Measurements from ENCODE around the gene PDS5B.

PDS5B gene

DNA sequence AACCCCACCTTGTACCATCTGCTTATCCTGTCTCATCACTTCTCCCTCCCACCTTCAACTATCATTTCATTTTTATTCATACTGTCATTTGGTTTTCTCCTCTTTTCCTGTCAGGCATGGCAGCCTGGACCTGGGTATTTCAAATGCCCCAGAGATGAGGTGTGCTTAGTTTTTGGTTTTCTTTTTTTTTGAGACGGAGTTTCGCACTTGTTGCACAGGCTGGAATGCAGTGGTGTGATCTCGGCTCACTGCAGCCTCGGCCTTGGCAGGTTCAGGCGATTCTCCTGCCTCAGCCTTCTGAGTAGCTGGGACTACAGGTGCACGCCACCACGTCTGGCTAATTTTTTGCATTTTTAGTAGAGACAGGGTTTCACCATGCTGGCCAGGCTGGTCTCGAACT lies 5.8 kb downstream of the PDS5B start:
- no peak for DNase-seq

DNA sequence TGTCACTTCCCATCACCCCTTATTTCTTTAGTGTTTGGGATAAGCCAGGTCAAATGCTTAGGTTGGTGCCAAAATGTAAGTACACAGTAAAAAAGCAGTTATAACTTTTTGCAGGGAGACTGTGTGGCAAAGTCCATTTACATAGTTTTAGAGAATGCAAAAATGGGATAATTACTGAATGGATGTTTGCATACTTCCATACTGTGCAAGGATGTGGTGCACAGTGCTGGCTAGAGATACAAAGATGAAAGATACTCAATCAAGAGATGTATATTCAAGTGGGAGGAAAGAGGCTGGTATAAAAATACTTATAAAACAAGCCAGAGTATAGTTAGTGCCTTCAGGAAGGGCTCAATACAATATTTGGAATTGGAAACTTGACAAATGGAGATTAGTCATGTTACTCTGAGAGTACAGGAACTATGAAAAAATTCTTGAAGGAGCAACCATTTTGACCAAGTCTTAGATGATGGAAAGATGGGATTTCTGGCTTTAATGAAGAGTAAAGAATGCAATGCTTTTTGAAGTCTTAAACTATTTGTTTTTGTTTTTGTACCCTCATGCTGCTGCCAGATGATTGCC lies 8.0 kb downstream of the PDS5B start:
- no peak for DNase-seq

DNA sequence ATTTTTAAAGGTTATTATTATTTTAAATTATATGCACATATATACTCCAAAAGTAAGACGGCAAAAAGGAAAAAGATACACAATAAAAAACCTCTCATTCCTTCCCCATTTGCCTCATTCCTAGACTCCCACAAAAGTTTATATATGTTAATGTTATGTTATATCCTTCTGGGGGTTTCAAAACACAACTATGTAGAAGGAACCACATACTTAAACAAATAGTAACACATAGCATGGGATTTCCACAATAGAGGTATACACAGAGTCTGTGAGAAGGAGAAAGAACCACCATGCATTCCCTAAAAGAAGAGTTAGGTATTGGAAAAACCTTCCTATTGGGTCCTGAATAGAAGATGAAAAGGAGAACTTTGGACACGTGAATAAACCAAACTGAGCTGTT lies 9.1 kb downstream of the PDS5B start:
- DNase-seq = no peak

DNA sequence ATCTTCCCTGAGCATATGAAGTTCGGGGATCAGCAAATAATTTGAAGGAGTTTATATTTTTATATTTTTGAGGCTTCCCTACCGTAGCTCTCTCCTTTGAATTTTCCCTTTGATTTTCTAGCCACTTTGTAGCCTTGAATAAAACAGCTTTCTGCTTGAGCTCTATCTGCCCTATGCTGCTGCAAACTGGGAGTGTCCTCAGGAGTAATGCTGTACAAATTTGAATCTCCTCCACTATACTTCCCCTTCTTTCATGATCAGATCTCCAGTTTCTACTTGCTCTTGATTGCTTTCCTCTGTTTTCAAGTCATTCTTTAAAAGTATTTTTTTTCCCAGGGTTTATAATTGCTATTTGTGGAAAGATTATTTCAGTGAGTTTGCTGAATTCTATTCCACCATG lies 14.6 kb downstream of the PDS5B start:
- DNase-seq = no peak

DNA sequence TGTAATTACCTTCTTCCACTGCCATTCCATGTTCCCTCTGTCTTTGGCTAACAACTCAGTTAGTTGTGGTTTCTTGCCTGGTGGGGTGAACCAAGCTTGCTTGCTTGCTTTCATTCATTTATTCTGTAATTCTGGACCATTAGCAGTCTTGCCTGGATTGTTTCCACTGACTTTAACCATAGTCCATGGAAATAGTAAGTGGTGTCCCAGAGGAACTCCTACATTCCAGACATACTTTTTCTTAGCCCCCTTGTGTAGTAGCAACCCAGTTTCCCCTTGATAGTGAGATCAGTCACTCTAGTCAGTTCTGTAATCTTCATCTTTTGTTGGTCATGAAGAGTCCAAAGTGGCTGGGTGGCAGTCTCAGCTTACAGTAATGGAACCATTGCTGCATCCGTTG lies 23.2 kb downstream of the PDS5B start:
- DNase-seq = no peak

DNA sequence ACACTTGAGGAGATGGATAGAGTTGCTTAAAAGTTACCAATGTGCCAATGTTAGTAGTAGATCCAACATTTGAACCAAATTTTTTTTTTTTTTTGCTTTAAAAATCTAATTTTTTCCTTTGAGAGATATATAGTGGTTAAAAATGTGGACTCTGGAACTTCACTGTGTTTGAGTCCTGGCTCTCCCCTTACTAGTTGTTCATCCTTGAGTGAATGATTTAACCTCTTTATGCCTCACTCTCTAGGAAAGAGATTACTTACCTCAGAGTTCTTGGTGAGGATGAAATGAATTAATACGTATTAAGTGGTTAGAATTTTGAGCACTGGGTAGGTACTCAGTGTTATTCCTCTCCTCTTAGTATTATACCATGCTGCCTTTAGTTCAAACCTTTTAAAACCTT lies 24.3 kb downstream of the PDS5B start:
- DNase-seq = no peak

DNA sequence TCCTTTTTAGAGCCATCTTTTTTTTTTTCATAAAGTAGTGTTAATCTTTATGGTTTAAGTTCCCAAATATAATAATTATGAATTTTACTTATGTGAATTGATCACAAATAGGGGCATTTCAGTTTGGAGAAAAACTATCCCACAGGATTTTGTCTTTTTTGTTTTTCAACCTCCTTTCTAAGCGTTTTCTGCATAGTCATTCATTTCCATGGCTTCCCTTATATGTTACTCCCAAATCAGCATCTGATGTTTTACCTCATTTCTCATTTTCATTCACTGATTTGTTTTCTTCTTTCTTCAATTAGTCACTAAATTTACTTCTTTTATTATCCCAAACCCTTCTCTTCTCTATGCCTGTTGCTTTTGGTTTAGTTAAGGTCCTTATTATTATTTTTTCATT lies 24.7 kb downstream of the PDS5B start:
- DNase-seq = no peak

DNA sequence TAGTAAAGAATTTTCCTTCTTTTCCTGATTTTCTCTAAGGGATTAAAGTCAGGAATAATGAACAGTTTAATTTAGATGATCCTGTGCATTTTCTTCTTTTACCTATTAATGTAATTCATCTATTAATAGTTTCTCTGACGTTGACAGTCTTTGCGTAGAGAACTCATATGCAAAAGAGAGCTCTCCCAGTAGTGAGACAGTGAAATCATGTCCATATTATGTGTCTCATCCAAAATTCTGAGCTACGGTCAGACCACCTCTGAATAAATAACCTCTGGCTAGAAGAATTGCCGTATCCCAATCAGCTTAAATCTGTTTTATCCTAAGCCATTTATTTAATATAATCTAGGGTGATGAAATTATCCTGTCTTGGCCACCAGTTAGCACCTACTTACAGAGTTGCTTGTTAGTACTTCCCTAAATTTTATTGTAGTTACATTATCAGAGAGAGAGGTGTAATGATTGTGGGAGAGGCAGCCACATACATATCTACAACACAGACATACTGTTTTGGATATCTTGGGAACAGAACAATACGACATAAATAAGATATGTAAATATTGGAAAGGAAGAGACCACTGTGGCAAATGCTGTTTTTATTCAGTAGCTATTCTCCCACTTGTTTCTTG lies 30.7 kb downstream of the PDS5B start:
- DNase-seq = no peak

DNA sequence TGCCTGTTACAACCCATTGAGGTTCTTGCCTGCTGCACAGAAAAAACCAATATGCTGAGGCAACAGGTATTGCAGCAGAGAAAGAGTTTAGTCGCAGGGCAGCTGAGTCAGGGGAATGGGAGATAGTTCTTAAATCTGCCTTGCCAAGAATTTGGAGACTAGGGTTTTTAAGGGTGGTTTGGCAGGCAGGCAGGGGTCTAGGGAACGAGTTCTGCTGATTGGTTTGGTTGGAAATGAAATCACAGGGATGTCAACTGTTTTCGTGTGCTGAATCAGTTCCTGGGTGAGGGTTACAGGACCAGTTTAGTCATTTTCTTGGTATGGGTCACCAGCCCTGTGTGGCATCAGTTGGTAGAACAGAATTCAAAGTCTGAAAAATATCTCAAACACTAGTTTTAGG lies 36.6 kb downstream of the PDS5B start:
- DNase-seq = no peak

DNA sequence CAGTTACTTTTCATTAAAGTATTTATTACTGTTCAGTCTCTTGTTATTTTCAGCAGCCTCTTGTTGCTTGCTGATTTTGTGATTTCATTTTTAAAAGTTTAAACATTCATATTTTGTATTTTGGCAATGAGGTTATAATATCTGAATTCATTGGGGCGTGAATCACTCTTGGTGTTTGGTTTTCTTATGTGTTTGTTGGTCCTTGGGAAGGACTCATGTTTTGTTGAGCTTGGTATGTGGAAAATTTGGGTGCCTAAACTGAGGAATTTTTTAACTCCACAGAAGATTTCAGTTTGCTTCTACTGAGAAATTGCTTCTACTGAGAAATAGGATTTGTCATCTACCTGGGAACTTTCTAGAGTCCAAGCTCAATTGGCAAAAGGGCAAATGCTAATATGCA lies 38.2 kb downstream of the PDS5B start:
- DNase-seq = no peak

DNA sequence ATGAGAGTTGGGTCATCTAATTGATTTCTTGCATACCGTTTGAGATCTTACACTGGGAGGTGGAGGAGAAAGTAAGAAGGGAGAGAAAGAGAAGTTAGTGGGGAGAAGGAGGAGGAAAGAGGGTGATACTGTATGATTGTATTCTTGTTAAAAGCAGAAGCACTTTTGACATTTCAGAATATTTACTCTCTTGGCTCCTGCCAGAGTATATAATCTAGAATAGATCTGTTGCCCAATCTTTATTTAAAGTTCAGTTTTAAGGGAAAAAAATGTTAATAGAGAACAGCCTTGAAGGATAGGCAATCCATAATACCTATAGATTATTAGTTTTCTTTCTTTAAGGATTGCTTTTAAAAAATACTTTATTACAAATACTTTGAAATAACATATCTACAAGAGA lies 41.5 kb downstream of the PDS5B start:
- DNase-seq = no peak

DNA sequence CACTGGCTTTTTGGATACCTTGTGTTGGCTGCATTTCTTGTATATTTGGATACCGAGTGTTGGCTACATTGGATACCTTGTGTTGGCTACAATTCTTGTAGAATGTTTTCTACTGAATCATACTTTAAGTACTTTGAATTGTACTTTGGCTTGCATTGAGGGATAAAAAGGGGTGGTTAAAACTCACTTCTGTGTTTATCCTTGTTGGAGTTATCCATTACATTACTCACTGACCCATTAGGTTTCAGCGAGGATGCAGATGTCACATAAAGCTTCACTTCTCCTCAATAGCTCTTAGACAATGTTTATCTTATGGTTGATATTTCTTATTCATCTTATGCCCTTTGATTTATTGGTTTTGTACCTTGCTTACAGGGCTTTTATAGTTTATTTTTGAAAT lies 43.1 kb downstream of the PDS5B start:
- no peak for DNase-seq

DNA sequence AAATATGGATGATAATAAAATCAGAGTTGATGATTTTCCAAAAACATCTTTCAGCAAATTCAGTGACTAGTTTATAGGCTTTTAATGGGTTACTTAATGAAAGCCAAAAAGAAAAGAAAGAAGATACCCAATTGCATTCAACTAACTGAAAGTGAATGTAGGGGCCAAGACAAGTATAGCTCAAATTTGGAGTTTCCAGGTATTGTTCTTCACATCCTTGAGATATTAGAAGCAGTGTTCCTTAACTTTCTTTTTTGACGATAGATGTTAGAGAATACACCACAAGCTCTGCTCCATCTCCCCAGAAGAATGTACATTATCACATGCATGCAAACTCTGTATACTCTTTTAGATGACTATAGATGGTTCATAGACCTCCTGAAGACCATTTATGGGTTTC lies 43.6 kb downstream of the PDS5B start:
- no peak for DNase-seq

DNA sequence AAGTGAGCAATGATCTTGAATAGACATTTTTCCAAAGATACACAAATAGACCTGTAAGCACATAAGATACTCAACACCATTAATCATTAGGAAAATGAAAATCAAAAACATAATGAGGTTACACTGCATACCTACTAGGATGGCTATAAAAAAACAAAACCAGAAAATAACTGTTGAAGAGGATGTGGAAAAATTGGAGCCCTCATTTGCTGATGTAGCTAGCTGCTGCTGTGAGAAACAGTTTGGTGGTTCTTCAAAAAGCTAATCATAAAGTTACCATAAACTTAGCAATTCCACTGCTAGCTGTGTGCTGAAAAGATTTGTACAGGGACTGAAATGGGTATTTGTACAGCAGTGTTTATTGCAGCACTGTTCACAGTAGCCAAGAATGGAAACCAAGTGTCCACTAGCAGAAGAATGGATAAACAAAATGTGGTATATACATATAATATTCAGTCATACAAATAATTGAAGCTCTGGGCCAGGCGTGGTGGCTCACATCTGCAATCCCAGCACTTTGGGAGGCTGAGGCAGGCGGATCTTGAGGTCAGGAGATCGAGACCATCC lies 46.2 kb downstream of the PDS5B start:
- no peak for DNase-seq

DNA sequence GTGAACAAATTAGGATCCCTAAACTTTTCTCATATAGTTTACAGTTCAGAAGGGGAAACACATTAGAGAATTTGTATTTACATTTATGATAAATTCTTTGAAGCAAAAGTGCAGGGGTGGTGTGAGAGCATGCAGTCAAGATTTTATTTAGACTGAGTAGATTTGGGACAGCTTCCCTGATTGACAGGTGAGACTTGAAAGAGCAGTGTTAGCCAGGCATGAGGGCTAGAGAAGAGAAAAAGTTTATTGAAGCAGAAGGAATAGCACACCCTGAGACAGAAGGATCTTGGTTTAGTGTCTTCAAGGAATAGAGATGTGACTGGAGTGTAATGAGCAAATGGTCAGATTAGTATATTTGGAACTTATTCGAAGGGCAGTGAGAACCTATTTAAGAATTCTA lies 50.5 kb downstream of the PDS5B start:
- no peak for DNase-seq

DNA sequence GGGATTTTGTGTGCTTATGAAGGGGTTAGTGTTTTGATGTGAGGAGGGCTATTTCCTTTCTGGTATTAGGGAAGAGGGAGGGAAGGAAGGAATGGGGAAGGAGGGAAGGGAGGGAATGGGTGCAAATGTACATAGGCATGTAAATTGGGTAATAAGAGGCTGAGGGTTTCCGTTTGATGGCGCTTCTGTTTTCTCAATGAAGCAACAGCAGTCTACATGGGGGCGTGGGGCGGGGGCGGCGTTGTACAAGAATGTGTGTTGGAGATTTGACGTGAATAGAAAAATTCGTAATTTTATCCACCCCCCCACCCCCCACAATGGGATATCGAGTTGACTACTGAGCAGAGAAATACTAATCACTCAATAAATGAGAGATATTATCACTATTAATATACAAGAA lies 52.5 kb downstream of the PDS5B start:
- no peak for DNase-seq

DNA sequence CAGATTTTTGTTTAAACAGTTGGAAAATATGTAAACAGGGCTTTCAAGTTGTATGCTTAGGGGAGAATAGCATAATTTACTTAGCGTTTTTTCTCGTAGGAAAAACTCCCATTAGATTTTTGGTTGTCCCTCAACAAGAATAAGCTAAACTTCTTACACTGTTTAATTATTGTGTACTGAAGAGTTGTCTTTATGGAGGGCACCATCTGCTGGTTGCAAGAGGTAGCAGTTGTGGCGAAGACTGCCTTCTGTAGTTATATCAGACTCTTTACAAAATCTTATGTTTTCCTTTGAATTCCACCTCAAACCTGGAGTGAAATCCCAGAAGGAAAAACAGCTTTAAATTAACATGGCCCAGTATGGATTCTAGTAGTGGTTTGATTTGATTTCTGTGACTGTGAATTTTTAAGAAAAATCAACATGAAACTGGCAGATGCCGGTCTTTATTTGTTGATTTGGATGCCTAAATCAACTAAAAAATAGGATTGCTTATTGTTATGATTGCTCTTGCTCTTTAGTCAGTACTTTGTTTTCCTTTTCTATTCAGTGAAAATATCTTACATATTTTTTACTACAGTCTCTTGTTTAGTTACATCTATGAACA lies 53.4 kb downstream of the PDS5B start:
- peak; percentile 68 for DNase-seq

DNA sequence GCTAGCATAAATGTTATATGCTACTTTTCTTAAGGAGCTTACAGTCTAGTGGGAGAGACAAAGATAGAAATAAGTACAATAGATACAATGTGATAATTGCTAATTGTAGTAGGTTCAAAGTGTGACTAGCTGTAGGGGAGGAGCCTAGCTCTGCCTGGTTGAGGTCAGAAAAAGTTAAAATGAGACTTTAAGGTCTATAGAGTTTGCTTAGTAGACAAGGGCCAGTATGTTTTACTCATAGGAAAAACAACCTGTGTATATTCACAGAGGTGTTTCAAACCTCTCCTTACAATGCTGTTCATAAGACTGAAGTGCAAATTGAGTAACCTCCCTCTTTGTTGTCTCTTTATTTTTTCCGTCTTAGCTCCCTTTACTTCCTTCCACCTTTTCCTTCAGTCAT lies 56.1 kb downstream of the PDS5B start:
- DNase-seq = no peak

DNA sequence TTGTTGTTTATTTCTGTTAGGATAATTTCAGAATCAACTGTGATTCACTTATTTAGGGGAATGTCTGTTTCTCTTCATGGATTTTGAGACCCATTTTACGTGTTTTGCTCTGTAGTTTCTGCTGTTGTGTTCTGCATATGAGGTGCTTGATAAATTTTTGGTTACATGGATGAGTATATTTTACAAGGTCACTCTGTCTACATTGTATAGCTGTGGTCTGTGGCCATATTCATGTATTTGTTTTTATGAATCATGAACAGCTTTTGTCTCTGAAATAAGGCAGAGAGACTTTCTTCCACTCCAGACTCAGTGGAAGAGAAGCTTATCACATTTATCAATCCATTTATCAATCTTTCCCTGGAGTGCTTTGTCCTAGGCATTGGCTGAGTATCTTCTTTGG lies 56.6 kb downstream of the PDS5B start:
- no peak for DNase-seq

DNA sequence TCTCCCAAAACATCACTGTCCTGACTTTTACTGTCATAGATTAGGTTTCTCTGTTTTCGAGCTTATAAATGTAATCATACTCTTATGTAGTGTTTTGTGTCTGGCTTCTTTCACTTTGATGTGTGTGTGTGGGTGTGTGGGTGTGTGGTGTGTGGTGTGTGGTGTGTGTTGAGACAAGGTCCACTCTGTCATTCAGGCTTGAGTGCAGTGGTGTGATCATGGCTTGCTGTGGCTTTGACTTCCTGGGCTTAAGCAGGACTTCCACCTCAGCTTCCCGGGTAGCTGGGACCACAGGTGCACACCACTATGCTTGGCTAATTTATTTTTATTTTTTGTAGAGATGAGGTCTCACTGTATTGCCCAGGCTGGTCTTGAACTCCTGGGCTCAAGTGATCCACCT lies 59.6 kb downstream of the PDS5B start:
- DNase-seq = no peak

DNA sequence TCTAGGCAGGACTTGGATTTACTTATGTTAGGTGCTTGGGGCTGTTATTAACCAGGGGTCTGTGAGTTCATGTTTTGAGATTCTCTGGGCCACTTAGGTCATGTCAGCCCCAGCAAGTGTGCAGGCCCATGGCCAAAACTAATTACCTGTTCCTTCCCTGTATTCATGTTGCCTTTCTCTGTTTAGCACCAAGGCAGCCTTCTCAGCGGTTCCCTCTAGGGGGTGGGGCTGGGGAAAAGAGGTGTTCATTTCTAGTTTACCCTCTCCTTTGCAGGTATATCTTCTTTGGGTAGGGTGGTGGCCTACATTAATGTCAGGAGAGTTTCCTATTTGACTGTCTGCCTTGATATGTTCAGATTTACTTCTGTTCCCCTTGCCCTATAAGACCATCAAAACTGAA lies 61.7 kb downstream of the PDS5B start:
- no peak for DNase-seq

DNA sequence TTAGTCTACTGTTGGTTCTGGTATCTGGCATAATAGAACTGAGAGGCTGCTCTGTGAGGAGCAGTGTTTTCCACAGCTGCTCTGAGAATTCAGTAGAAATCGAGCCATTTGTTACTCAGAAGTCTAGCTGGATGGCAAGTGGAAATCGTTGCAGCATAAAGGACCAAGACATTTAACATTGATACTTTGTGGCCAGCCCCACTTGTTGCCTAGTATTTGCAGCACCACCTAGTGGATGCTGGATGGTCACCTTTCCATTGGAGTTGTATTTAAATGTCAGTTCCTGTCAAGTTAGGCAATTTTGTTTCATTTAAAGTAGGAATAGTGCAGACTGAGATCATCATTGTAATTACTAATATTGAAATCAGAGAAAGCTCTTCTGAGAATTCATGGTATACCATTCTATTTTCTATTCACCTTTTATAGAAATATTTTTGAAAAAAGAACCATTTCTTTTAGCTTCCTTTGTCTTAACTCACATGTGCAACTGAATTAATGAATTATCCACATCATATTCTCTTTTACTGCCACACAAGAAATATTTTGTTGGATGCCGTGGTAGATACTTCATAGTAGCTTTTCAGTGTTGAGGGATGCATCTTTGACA lies 64.6 kb downstream of the PDS5B start:
- peak; percentile 60 for DNase-seq

DNA sequence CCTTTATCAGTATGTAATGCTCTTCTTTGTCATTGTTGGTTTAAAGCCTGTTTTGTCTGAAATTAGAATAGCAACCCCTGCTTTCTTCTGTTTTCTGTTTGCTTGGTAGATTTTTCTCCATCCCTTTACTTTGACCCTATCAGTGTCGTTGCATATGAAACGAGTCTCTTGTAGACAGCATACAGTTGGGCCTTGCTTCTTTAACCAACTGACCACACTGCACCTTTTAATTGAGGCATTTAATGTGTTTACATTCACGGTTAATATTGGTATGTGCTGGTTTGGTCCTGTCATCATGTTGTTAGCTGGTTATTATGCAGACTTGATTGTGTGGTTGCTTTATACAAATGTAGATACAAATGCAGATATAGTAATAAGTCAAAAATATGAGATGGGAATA lies 71.1 kb downstream of the PDS5B start:
- DNase-seq = no peak

DNA sequence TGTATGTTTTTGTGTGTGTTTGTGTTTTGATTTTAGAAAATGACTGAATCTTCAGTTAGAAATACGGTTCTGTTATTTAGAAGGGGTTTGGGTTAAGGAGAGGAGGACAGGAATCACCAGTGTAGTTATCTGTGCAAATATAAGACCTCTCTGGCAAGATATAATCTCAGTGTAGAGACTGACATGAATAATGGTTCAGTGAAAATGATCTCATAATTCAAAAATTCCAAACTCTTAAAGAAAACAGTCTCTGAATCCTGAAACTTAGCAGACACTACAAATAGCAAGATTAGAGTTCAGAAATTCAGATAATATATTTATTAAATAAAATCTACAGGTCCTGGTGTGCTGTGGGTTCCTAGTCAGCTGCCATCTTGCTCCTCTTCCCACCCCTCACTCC lies 73.5 kb downstream of the PDS5B start:
- DNase-seq = no peak
